Measurements from ENCODE around the gene MINDY1.

Gene MINDY1

DNA sequence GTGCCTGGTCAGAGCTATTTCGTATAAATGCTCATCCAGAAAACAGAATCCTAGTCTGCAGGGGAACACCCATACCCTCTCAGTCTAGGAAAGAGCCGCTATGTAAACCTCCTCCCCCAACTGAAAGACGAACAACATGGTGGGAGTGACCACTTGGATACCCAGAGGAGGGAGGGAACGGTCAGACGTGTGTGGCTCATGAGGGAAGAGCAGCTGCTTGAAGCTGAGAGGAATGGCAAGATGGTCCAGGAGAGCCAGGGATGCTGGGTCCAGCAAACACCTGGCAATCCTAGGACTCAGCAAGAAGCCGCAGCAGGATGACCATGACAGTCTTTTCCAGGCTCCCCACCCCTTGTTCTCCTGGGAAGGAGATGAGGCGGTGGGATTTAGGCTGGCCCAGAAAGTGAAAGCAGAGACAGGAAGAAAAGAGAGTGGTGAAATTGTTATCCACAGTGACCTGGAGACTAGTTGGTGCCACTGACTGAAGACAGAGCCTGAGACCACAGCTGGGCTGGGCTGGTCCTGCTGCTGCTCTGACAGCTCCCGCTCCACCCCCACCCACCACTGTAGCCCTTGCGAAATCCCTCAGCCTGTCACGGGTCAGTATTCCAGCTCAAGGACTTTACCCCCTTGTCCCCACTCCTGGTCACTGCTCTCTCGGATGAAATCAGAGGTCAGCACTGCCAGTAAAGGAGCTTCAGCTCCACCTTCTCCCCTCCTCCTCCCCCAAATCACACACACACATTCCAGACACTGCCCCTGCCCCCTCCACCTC lies 35.7 kb downstream of the MINDY1 start:
- Histone ChIP-seq H4K8ac (ENCODE audit: low read depth, low read length) (no peak overlapping the region), H2AFZ (ENCODE audit: low read length) (no peak overlapping the region), H3K36me3 (replicated peaks in 1 of 2; ENCODE audit: control insufficient read depth in 2 of 2, insufficient read depth in 2 of 2, low read length in 2 of 2) (peaks cover 27 to 41% of the 10 kb centered on the region in 2 donors), H4K91ac (ENCODE audit: low read depth, low read length, poor library complexity) (no peak overlapping the region), H3K9ac (ENCODE audit: low read depth, low read length, poor library complexity) (peak overlapping the region; percentile 39), H3K23ac (ENCODE audit: low read depth, low read length, poor library complexity) (no peak overlapping the region), H2BK5ac (ENCODE audit: low read length) (no peak overlapping the region), H2BK120ac (ENCODE audit: low read depth, low read length) (no peak overlapping the region), H3K14ac (ENCODE audit: low read length) (no peak overlapping the region), H3K4me2 (ENCODE audit: insufficient read depth, low read length, poor library complexity, severe bottlenecking) (peak overlapping the region; percentile 20), H3K4me3 (ENCODE audit: low read length in 2 of 2) (peak overlapping the region in 1 of 2 donors; percentile 35), H3K18ac (ENCODE audit: low read length) (no peak overlapping the region), H3K9me3 (replicated peaks in 1 of 2; ENCODE audit: control insufficient read depth in 2 of 2, insufficient read depth in 1 of 2, low read depth in 1 of 2, low read length in 2 of 2) (no peaks in the 10 kb centered on the region), H3K27ac (replicated peaks; ENCODE audit: low read length) (peak overlapping the region; percentile 63), H3K4me1 (ENCODE audit: control insufficient read depth in 2 of 2, insufficient read depth in 1 of 2, low read depth in 1 of 2, low read length in 2 of 2) (peaks cover 31 to 33% of the 10 kb centered on the region in 2 donors), H3K4ac (ENCODE audit: low read length) (no peak overlapping the region), H2BK12ac (ENCODE audit: low read length) (no peak overlapping the region), H3K79me1 (ENCODE audit: low read depth, low read length) (peaks cover 9% of the 10 kb centered on the region), H2BK15ac (ENCODE audit: low read length) (no peak overlapping the region), H2AK5ac (ENCODE audit: low read depth, low read length) (no peak overlapping the region), H3K27me3 (ENCODE audit: control insufficient read depth in 3 of 3, insufficient read depth in 3 of 3, low read depth in 1 of 3, low read length in 3 of 3) (no peaks in the 10 kb centered on the region)
- no peak for DNase-seq (ENCODE audit: low spot score)
- WGBS, 2 donors (ENCODE audit: extremely low coverage in 2 of 2, insufficient read length in 2 of 2, insufficient replicate concordance in 1 of 2) = no CpG with 5 or more reads among the region's 11 CpGs

DNA sequence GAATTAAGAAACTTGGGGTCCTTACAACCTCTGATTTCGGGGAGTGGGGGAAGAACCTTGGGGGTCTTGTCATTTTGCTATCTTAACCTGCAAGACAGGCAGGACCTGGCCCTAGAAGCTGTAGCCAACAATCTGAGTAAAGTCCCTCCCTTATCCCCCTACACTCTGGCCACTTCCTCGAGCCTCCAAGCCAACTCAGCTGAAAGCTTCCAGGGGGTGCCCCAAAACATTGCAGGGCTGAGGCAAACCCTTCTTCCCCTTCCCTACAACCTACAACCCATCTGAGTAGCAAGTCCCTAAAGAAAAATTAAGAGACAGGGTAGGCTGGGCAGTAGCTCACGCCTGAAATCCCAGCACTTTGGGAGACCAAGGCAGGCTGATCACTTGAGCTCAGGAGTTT lies 37.1 kb downstream of the MINDY1 start:
- no peaks in the 10 kb centered on the region for H3K27me3 ChIP-seq (ENCODE audit: control insufficient read depth in 3 of 3, insufficient read depth in 3 of 3, low read depth in 1 of 3, low read length in 3 of 3)
- H3K18ac ChIP-seq (ENCODE audit: low read length) = no peak overlapping the region
- WGBS, 2 donors (ENCODE audit: extremely low coverage in 2 of 2, insufficient read length in 2 of 2, insufficient replicate concordance in 1 of 2) = no CpG with 5 or more reads among the region's 3 CpGs
- no peak overlapping the region for H3K27ac ChIP-seq (replicated peaks; ENCODE audit: low read length)
- H2BK15ac ChIP-seq (ENCODE audit: low read length) = no peak overlapping the region
- no peak for DNase-seq (ENCODE audit: low spot score)
- H3K23ac ChIP-seq (ENCODE audit: low read depth, low read length, poor library complexity) = no peak overlapping the region
- no peak overlapping the region for H3K4me2 ChIP-seq (ENCODE audit: insufficient read depth, low read length, poor library complexity, severe bottlenecking)
- peaks cover 35 to 55% of the 10 kb centered on the region in 2 donors for H3K36me3 ChIP-seq (replicated peaks in 1 of 2; ENCODE audit: control insufficient read depth in 2 of 2, insufficient read depth in 2 of 2, low read length in 2 of 2)
- peaks cover 9% of the 10 kb centered on the region for H3K79me1 ChIP-seq (ENCODE audit: low read depth, low read length)
- H2BK120ac ChIP-seq (ENCODE audit: low read depth, low read length) = no peak overlapping the region
- peaks cover 31 to 33% of the 10 kb centered on the region in 2 donors for H3K4me1 ChIP-seq (ENCODE audit: control insufficient read depth in 2 of 2, insufficient read depth in 1 of 2, low read depth in 1 of 2, low read length in 2 of 2)
- H2BK12ac ChIP-seq (ENCODE audit: low read length) = no peak overlapping the region
- no peak overlapping the region for H3K4ac ChIP-seq (ENCODE audit: low read length)
- H3K9me3 ChIP-seq (replicated peaks in 1 of 2; ENCODE audit: control insufficient read depth in 2 of 2, insufficient read depth in 1 of 2, low read depth in 1 of 2, low read length in 2 of 2) = no peaks in the 10 kb centered on the region
- H2AK5ac ChIP-seq (ENCODE audit: low read depth, low read length) = no peak overlapping the region
- H4K91ac ChIP-seq (ENCODE audit: low read depth, low read length, poor library complexity) = no peak overlapping the region
- H4K8ac ChIP-seq (ENCODE audit: low read depth, low read length) = no peak overlapping the region
- H2BK5ac ChIP-seq (ENCODE audit: low read length) = no peak overlapping the region
- H3K4me3 ChIP-seq (ENCODE audit: low read length in 2 of 2) = no peak overlapping the region
- H3K9ac ChIP-seq (ENCODE audit: low read depth, low read length, poor library complexity) = no peak overlapping the region
- no peak overlapping the region for H3K14ac ChIP-seq (ENCODE audit: low read length)
- H2AFZ ChIP-seq (ENCODE audit: low read length) = no peak overlapping the region

DNA sequence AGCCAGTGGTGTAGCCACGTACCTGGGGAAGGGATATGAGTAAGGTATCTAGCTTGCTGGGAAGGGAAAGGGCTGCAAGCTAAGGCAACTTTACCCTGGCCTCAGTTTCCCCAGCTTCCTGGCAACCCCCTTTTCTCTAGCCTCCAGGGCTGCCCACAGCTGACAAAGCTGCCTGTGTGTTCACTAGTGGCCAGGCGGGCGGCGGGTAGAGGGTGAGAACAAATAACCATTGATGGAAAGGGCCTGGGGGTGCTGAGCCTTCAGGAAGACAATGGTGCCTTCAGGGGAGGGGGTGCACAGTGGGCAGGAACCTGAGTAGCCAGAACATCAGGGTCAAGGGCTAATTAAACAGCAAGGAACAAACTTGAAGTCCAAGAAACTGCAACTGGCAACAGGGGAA lies 38.2 kb downstream of the MINDY1 start:
- WGBS, 2 donors (ENCODE audit: extremely low coverage in 2 of 2, insufficient read length in 2 of 2, insufficient replicate concordance in 1 of 2) = no CpG with 5 or more reads among the region's 4 CpGs
- Histone ChIP-seq H3K79me1 (ENCODE audit: low read depth, low read length) (peaks cover 8% of the 10 kb centered on the region), H2BK5ac (ENCODE audit: low read length) (no peak overlapping the region), H2BK12ac (ENCODE audit: low read length) (no peak overlapping the region), H3K4me1 (ENCODE audit: control insufficient read depth in 2 of 2, insufficient read depth in 1 of 2, low read depth in 1 of 2, low read length in 2 of 2) (peaks cover 30 to 31% of the 10 kb centered on the region in 2 donors), H2AFZ (ENCODE audit: low read length) (no peak overlapping the region), H3K4me3 (ENCODE audit: low read length in 2 of 2) (no peak overlapping the region), H3K27ac (replicated peaks; ENCODE audit: low read length) (no peak overlapping the region), H3K9ac (ENCODE audit: low read depth, low read length, poor library complexity) (no peak overlapping the region), H3K14ac (ENCODE audit: low read length) (no peak overlapping the region), H3K4ac (ENCODE audit: low read length) (no peak overlapping the region), H3K23ac (ENCODE audit: low read depth, low read length, poor library complexity) (no peak overlapping the region), H4K91ac (ENCODE audit: low read depth, low read length, poor library complexity) (no peak overlapping the region), H2BK120ac (ENCODE audit: low read depth, low read length) (no peak overlapping the region), H4K8ac (ENCODE audit: low read depth, low read length) (no peak overlapping the region), H3K18ac (ENCODE audit: low read length) (no peak overlapping the region), H3K36me3 (replicated peaks in 1 of 2; ENCODE audit: control insufficient read depth in 2 of 2, insufficient read depth in 2 of 2, low read length in 2 of 2) (peaks cover 44 to 67% of the 10 kb centered on the region in 2 donors), H2AK5ac (ENCODE audit: low read depth, low read length) (no peak overlapping the region), H3K4me2 (ENCODE audit: insufficient read depth, low read length, poor library complexity, severe bottlenecking) (no peak overlapping the region), H2BK15ac (ENCODE audit: low read length) (no peak overlapping the region), H3K27me3 (ENCODE audit: control insufficient read depth in 3 of 3, insufficient read depth in 3 of 3, low read depth in 1 of 3, low read length in 3 of 3) (no peaks in the 10 kb centered on the region), H3K9me3 (replicated peaks in 1 of 2; ENCODE audit: control insufficient read depth in 2 of 2, insufficient read depth in 1 of 2, low read depth in 1 of 2, low read length in 2 of 2) (no peaks in the 10 kb centered on the region)
- no peak for DNase-seq (ENCODE audit: low spot score)

DNA sequence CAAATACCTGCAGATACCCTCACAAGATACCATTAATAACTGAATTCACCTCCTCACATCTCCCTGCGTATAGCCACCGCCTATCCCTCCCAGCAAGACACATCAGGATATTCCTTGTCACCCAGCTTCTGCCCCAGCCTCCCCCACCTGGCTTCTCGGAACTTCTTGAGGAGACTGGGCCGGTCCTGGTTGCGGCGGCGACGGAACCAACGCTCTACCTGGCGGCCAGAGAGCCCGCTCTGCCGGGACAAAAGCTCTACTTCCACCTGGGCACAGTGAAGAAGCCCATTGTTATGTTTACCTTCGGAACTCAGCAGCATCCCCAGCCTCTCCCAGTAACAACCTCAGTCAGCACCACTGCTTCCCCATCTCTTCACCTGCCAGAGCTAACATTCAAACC lies 38.8 kb downstream of the MINDY1 start:
- H4K91ac ChIP-seq (ENCODE audit: low read depth, low read length, poor library complexity) = no peak overlapping the region
- no CpG with 5 or more reads among the region's 13 CpGs for WGBS, 2 donors (ENCODE audit: extremely low coverage in 2 of 2, insufficient read length in 2 of 2, insufficient replicate concordance in 1 of 2)
- no peak overlapping the region for H3K4ac ChIP-seq (ENCODE audit: low read length)
- no peak overlapping the region for H2AK5ac ChIP-seq (ENCODE audit: low read depth, low read length)
- no peaks in the 10 kb centered on the region for H3K9me3 ChIP-seq (replicated peaks in 1 of 2; ENCODE audit: control insufficient read depth in 2 of 2, insufficient read depth in 1 of 2, low read depth in 1 of 2, low read length in 2 of 2)
- no peak overlapping the region for H4K8ac ChIP-seq (ENCODE audit: low read depth, low read length)
- H2BK12ac ChIP-seq (ENCODE audit: low read length) = no peak overlapping the region
- peaks cover 48 to 72% of the 10 kb centered on the region in 2 donors for H3K36me3 ChIP-seq (replicated peaks in 1 of 2; ENCODE audit: control insufficient read depth in 2 of 2, insufficient read depth in 2 of 2, low read length in 2 of 2)
- H3K4me3 ChIP-seq (ENCODE audit: low read length in 2 of 2) = no peak overlapping the region
- no peak overlapping the region for H2BK15ac ChIP-seq (ENCODE audit: low read length)
- H3K23ac ChIP-seq (ENCODE audit: low read depth, low read length, poor library complexity) = no peak overlapping the region
- no peaks in the 10 kb centered on the region for H3K27me3 ChIP-seq (ENCODE audit: control insufficient read depth in 3 of 3, insufficient read depth in 3 of 3, low read depth in 1 of 3, low read length in 3 of 3)
- H3K27ac ChIP-seq (replicated peaks; ENCODE audit: low read length) = no peak overlapping the region
- H3K14ac ChIP-seq (ENCODE audit: low read length) = no peak overlapping the region
- H3K9ac ChIP-seq (ENCODE audit: low read depth, low read length, poor library complexity) = no peak overlapping the region
- DNase-seq (ENCODE audit: low spot score) = no peak
- peaks cover 25 to 26% of the 10 kb centered on the region in 2 donors for H3K4me1 ChIP-seq (ENCODE audit: control insufficient read depth in 2 of 2, insufficient read depth in 1 of 2, low read depth in 1 of 2, low read length in 2 of 2)
- H3K18ac ChIP-seq (ENCODE audit: low read length) = no peak overlapping the region
- H3K4me2 ChIP-seq (ENCODE audit: insufficient read depth, low read length, poor library complexity, severe bottlenecking) = no peak overlapping the region
- peaks cover 6% of the 10 kb centered on the region for H3K79me1 ChIP-seq (ENCODE audit: low read depth, low read length)
- no peak overlapping the region for H2BK120ac ChIP-seq (ENCODE audit: low read depth, low read length)
- H2BK5ac ChIP-seq (ENCODE audit: low read length) = no peak overlapping the region
- no peak overlapping the region for H2AFZ ChIP-seq (ENCODE audit: low read length)
